Measurements from ENCODE around the gene OR2T8. TPM values are rescaled to one million over a fixed set of nuclear protein-coding genes. Genes with fewer than 3 reads are reported as not detected.

The OR2T8 gene
- total and polyA plus RNA-seq, 10 of the 15 experiments (the other 5 are each of a cell fraction or from before 2014, with no cell fraction given): not detected

GRCh38 chr1:247895976-247896375 lies 24.1 kb upstream of the OR2T8 start (continued):
- no peak for TF ChIP-seq ZNF592 (IDR thresholded peaks at IDR 0.05)
- TF ChIP-seq ESRRA (IDR thresholded peaks at IDR 0.05; ENCODE audit: low read length): no peak
- no peak for TF ChIP-seq PAX5 (IDR thresholded peaks at IDR 0.05; ENCODE audit: borderline replicate concordance, low read depth, low read length)
- TF ChIP-seq MXI1 (IDR thresholded peaks at IDR 0.05; ENCODE audit: low read depth, low read length): no peak

GRCh38 chr1:247904122-247904521 lies 15.9 kb upstream of the OR2T8 start:
- no TSS peak for BruUV-seq (replicated peaks)
- no peak overlapping the region for H3K4me3 ChIP-seq
- no peaks in the 10 kb centered on the region for H3K4me1 ChIP-seq (ENCODE audit: control insufficient read depth, insufficient read depth, low read length)
- ChIA-PET CTCF (no interaction called here), POLR2A (no interaction called here), SMC1A (ENCODE audit: uncharacterized antibody, unreplicated experiment) (no interaction called here), RAD21 (ENCODE audit: unreplicated experiment) (no interaction called here)
- H3K79me2 ChIP-seq (ENCODE audit: control insufficient read depth, insufficient read depth, low read length): no peaks in the 10 kb centered on the region
- H3K9ac ChIP-seq (ENCODE audit: control insufficient read depth, insufficient read depth, low read length): no peak overlapping the region
- FAIRE-seq (no peak), DNase-seq (ENCODE audit: low read depth, low spot score) (no peak), ATAC-seq (no peak)
- intact Hi-C loops (cut with micrococcal nuclease; ENCODE audit: unreplicated experiment) (no loop called here), in situ Hi-C loops (cut with MboI) (no loop called here)
- no peak overlapping the region for H2AFZ ChIP-seq (ENCODE audit: control insufficient read depth, low read depth, low read length)
- H3K27ac ChIP-seq (ENCODE audit: control insufficient read depth, insufficient read depth): no peak overlapping the region
- no peaks in the 10 kb centered on the region for H3K9me3 ChIP-seq (replicated peaks; ENCODE audit: control insufficient read depth, insufficient read depth, low read length)
- no peak overlapping the region for H3K4me2 ChIP-seq (ENCODE audit: control insufficient read depth, insufficient read depth)
- no peaks in the 10 kb centered on the region for H4K20me1 ChIP-seq (ENCODE audit: control insufficient read depth, insufficient read depth)
- no peaks in the 10 kb centered on the region for H3K27me3 ChIP-seq (replicated peaks in 1 of 2; ENCODE audit: control insufficient read depth in 2 of 2, insufficient read depth in 2 of 2, low read length in 1 of 2)
- H3K36me3 ChIP-seq (ENCODE audit: control insufficient read depth in 2 of 2, insufficient read depth in 2 of 2, low read length in 1 of 2): no peaks in the 10 kb centered on the region
- WGBS (ENCODE audit: insufficient coverage, insufficient replicate concordance, low lambda C conversion rate, missing lambda C conversion rate): 21% methylated on average over 5 of the region's 6 CpGs
- TF ChIP-seq SIX5 (IDR thresholded peaks at IDR 0.05; ENCODE audit: low read depth, low read length, severe bottlenecking) (no peak), MEF2B (IDR thresholded peaks at IDR 0.05; ENCODE audit: partially characterized antibody, poor library complexity, severe bottlenecking) (no peak), ETV6 (conservative IDR thresholded peaks at IDR 0.05 in 1 of 2, IDR thresholded peaks at IDR 0.05 in 1 of 2; ENCODE audit: borderline replicate concordance in 1 of 2, low read depth in 1 of 2) (no peak), PAX5 (IDR thresholded peaks at IDR 0.05; ENCODE audit: borderline replicate concordance, low read depth, low read length) (no peak), ZNF687 (IDR thresholded peaks at IDR 0.05) (no peak), EZH2 (IDR thresholded peaks at IDR 0.05; ENCODE audit: borderline replicate concordance, control insufficient read depth, low read depth, low read length) (no peak), IRF4 (IDR thresholded peaks at IDR 0.05; ENCODE audit: low read depth, low read length) (no peak), NRF1 (conservative IDR thresholded peaks at IDR 0.05; ENCODE audit: low read depth, low read length) (no peak), PKNOX1 (IDR thresholded peaks at IDR 0.05) (no peak), GATAD2B (conservative IDR thresholded peaks at IDR 0.05; ENCODE audit: low read depth) (no peak)
